Upper lobe of right lung (tissue), 1 donor: Measurements from ENCODE around the gene NGFR. TPM values are rescaled to one million over a fixed set of nuclear protein-coding genes. Genes with fewer than 3 reads are reported as not detected.

ENCODE experiments used
- ATAC-seq: fragments of 200-7000 bp; cut with Tn5 transposase; one replicate; pipeline ENCODE4 v1.9.1; 2020; ENCODE audit warnings: mild to moderate bottlenecking, moderate library complexity
- DNase-seq: peaks from one replicate; pipeline ENCODE4 v3.0.0-alpha.2; 2020
- H3K27ac ChIP-seq: fragments of 200-600 bp; one replicate; pipeline ENCODE4 v1.8.0; 2022
- H3K27me3 ChIP-seq: fragments of 200-600 bp; one replicate; pipeline ENCODE4 v1.8.0; 2022; ENCODE audit warnings: mild to moderate bottlenecking
- H3K36me3 ChIP-seq: fragments of 200-600 bp; one replicate; pipeline ENCODE4 v1.8.0; 2022
- H3K4me1 ChIP-seq: fragments of 200-600 bp; one replicate; pipeline ENCODE4 v1.8.0; 2022
- H3K4me3 ChIP-seq: fragments of 200-600 bp; one replicate; pipeline ENCODE4 v1.8.0; 2022; ENCODE audit warnings: mild to moderate bottlenecking
- H3K9me3 ChIP-seq: fragments of 200-600 bp; one replicate; pipeline ENCODE4 v1.8.0; 2022
- intact Hi-C: fragments of 100-400 bp; cut with DNase I; formaldehyde crosslinking; loops from one replicate; pipeline ENCODE4 v1.11.0; 2022
- total RNA-seq: library from RNA; stranded (reverse); fragmentation: NEBNext Ultra II Directional; extraction: Animal tissue kit (Norgen Biotek cat#: 25700); gene quantifications from one replicate; pipeline ENCODE4 v1.2.1, GENCODE V29; 2021
- TF ChIP-seq, protein P1 (sequence below): fragments of 200-600 bp; IDR thresholded peaks from one replicate; pipeline ENCODE4 v1.8.0; 2022; ENCODE audit warnings: antibody characterized with exemption
- donor health status: DM: no; HTN: yes; CAD: no; lungs with severe emphysema.

Gene NGFR
- total RNA-seq, 1 donor from 2014 or later: 0.78 TPM

- TF ChIP-seq, protein P1, sequence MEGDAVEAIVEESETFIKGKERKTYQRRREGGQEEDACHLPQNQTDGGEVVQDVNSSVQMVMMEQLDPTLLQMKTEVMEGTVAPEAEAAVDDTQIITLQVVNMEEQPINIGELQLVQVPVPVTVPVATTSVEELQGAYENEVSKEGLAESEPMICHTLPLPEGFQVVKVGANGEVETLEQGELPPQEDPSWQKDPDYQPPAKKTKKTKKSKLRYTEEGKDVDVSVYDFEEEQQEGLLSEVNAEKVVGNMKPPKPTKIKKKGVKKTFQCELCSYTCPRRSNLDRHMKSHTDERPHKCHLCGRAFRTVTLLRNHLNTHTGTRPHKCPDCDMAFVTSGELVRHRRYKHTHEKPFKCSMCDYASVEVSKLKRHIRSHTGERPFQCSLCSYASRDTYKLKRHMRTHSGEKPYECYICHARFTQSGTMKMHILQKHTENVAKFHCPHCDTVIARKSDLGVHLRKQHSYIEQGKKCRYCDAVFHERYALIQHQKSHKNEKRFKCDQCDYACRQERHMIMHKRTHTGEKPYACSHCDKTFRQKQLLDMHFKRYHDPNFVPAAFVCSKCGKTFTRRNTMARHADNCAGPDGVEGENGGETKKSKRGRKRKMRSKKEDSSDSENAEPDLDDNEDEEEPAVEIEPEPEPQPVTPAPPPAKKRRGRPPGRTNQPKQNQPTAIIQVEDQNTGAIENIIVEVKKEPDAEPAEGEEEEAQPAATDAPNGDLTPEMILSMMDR: no peak
- ATAC-seq (no peak), DNase-seq (no peak)
- peaks cover 6% of the 10 kb centered on the region for H3K4me1 ChIP-seq
- H3K9me3 ChIP-seq: no peaks in the 10 kb centered on the region
- no peak overlapping the region for H3K4me3 ChIP-seq
- no peak overlapping the region for H3K27ac ChIP-seq
- intact Hi-C loops: no loop called here
- H3K36me3 ChIP-seq: no peaks in the 10 kb centered on the region
- peaks cover 30% of the 10 kb centered on the region for H3K27me3 ChIP-seq
These were observed 29.7 kb upstream of the NGFR start for GRCh38 chr17:49465331-49465903.

DNA sequence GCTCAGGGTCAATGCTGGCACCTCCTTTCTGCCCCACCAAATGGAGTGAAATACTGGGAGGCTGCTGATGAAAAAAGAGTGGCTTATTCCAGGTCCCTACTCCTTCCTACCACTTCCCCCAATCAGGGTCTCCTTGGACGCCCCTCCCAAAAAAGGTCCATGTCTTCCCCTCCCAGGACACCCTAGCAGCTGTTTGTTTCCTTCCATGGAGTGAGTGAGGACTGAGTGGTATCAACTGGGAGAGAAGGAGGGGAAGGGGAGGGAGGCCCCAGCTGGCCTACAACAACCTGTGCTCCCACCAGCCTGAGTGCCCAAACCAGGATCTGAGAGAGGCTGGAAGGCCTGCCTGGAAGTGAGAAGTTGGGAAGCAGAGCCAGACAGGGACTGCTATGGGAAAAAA, 28.7 kb upstream of the NGFR start:
- Histone ChIP-seq H3K4me1 (peaks cover 6% of the 10 kb centered on the region), H3K36me3 (no peaks in the 10 kb centered on the region), H3K9me3 (no peaks in the 10 kb centered on the region), H3K27ac (no peak overlapping the region), H3K27me3 (peaks cover 30% of the 10 kb centered on the region), H3K4me3 (no peak overlapping the region)
- DNase-seq: no peak
- no peak for ATAC-seq
- intact Hi-C loops: no loop called here
- TF ChIP-seq, protein P1: no peak

DNA sequence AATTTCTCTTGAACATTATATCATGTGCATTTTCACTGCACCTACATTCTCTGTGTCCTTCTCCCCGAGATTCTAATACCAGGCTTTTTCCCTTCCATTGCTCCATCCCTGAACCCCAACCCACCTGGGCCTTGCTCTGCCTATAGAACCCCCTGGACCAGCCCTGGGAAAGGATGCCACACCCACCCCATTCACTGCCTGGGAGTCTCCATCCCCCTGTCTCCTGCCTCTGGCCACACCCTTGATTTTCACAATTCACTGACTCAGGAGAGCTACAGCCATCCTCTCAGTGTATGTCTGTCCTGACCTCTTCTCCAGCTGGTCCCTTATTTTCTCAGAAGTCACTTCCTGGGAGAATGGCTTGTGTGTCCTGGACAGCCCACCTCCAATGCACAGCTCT, 27.9 kb upstream of the NGFR start:
- no peaks in the 10 kb centered on the region for H3K9me3 ChIP-seq
- H3K36me3 ChIP-seq: no peaks in the 10 kb centered on the region
- H3K27ac ChIP-seq: no peak overlapping the region
- TF ChIP-seq, protein P1: no peak
- H3K4me3 ChIP-seq: no peak overlapping the region
- H3K4me1 ChIP-seq: peaks cover 6% of the 10 kb centered on the region
- DNase-seq (no peak), ATAC-seq (no peak)
- intact Hi-C loops: no loop called here
- H3K27me3 ChIP-seq: peaks cover 37% of the 10 kb centered on the region

GRCh38 chr17:49468811-49469385, 26.2 kb upstream of the NGFR start:
- Histone ChIP-seq H3K4me1 (peaks cover 6% of the 10 kb centered on the region), H3K27me3 (peaks cover 41% of the 10 kb centered on the region), H3K4me3 (no peak overlapping the region), H3K36me3 (no peaks in the 10 kb centered on the region), H3K9me3 (no peaks in the 10 kb centered on the region), H3K27ac (no peak overlapping the region)
- intact Hi-C loops: no loop called here
- DNase-seq (no peak), ATAC-seq (no peak)
- TF ChIP-seq, protein P1: no peak

- Histone ChIP-seq H3K4me3 (no peak overlapping the region), H3K27ac (no peak overlapping the region), H3K36me3 (no peaks in the 10 kb centered on the region), H3K27me3 (peaks cover 46% of the 10 kb centered on the region), H3K9me3 (no peaks in the 10 kb centered on the region), H3K4me1 (peaks cover 6% of the 10 kb centered on the region)
- no peak for ATAC-seq
- no peak for DNase-seq
- TF ChIP-seq, protein P1: no peak
- intact Hi-C loops: no loop called here
These were observed 25.0 kb upstream of the NGFR start for GRCh38 chr17:49469831-49470810.
